Subcutaneous adipose tissue (tissue), 4 donors: ENCODE data around the gene RANBP3L. TPM values are rescaled to one million over a fixed set of nuclear protein-coding genes. Genes with fewer than 3 reads are reported as not detected.

ENCODE experiments used
- total RNA-seq, 4 donors: library from RNA; depleted of rRNA; stranded (reverse); fragments of >200 nt; gene quantifications; one replicate each; pipeline ENCODE4 v1.1.0, GENCODE V29; 2016
- TF ChIP-seq, protein P1 (sequence below): fragments of 450-650 bp; IDR thresholded peaks from one replicate; pipeline ENCODE4 v1.5.1; 2016; ENCODE audit warnings: low read depth, mild to moderate bottlenecking, control low read depth, antibody characterized with exemption, moderate library complexity

RANBP3L gene, protein sequence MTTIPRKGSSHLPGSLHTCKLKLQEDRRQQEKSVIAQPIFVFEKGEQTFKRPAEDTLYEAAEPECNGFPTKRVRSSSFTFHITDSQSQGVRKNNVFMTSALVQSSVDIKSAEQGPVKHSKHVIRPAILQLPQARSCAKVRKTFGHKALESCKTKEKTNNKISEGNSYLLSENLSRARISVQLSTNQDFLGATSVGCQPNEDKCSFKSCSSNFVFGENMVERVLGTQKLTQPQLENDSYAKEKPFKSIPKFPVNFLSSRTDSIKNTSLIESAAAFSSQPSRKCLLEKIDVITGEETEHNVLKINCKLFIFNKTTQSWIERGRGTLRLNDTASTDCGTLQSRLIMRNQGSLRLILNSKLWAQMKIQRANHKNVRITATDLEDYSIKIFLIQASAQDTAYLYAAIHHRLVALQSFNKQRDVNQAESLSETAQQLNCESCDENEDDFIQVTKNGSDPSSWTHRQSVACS
- total RNA-seq = 10 to 100 TPM in 1 of 4 donors, 1 to 10 TPM in 3; 4.2 to 17.4 (median 6.9) TPM

DNA sequence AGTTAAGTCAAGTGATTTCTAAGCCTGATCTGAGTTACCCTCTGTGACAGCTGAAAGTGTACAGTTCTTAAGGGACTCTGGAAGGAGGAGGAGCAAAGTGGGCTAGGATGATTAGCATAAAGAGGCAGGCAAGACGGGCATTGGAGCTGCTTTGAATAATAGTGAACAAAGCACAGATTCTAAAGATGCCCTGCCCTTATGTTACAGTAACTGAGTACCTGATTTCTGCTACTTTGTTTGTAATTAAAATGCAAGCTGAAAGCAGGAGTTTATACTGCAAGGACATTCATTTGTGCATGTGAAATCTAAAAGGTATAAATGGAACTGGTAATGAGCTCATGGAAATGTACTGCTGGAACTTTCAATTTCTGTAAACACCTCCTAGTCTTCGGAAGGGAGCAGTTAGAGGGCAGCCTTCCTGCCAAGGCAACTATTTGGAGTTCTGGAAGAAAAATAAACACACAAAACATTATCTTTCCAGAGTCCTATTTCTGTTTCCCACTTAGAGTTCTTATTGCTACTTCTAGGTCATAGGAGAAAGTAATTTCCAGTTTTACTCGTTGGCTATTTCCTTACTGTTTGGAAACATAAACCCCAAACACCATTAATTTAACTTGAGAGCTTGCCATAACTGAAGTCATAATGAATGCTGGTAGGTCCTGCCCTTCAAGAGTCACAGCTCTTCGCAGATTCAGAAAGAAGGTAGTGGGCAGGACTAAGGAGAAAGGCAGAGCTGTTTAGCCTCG is at the start of gene RANBP3L:
TSS of gene RANBP3L (minus strand) at position 45 of the 746 bp plus-strand sequence. CDS start 486 bp downstream, outside the sequence.
- TF ChIP-seq, protein P1, sequence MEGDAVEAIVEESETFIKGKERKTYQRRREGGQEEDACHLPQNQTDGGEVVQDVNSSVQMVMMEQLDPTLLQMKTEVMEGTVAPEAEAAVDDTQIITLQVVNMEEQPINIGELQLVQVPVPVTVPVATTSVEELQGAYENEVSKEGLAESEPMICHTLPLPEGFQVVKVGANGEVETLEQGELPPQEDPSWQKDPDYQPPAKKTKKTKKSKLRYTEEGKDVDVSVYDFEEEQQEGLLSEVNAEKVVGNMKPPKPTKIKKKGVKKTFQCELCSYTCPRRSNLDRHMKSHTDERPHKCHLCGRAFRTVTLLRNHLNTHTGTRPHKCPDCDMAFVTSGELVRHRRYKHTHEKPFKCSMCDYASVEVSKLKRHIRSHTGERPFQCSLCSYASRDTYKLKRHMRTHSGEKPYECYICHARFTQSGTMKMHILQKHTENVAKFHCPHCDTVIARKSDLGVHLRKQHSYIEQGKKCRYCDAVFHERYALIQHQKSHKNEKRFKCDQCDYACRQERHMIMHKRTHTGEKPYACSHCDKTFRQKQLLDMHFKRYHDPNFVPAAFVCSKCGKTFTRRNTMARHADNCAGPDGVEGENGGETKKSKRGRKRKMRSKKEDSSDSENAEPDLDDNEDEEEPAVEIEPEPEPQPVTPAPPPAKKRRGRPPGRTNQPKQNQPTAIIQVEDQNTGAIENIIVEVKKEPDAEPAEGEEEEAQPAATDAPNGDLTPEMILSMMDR = no peak

DNA sequence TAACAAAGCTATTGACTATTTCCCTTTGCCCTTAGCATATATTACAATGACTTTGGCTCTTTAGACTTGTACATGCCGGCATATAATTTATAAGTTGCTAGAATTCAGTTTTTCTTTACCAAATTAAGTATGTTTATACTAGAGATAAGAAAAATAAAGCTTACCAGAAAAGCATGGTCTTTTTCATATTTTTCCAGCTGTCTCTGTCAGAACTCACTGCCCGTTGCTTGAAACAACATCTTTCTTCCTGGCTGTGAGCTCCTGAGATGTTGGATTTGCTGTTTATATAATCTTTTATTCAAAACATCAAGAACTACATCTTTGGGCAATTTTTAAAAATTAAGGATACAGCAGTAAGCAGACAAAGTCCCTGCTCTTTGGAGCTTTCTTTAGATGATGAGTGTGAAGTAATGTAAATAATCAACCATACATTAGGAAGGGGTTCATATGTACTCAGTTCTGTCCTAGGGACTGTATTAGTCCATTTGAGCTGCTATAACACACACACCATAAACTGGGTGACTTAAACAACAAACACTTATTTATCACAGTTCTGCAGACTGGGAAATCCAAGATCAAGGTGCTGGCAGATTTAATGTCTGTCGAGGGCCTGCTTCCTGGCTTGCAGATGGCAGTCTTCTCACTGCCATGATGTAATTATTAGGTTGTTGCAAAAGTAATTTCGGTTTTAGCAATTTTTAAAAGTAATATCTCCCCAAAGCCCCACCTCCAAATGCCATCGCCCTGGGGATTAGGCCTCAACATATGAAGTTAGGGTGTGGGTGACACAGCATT is 45.4 kb upstream of the RANBP3L start:
- TF ChIP-seq, protein P1 = no peak

- TF ChIP-seq, protein P1 = no peak
These were observed 43.2 kb upstream of the RANBP3L start for GRCh38 chr5:36344899-36345298.

DNA sequence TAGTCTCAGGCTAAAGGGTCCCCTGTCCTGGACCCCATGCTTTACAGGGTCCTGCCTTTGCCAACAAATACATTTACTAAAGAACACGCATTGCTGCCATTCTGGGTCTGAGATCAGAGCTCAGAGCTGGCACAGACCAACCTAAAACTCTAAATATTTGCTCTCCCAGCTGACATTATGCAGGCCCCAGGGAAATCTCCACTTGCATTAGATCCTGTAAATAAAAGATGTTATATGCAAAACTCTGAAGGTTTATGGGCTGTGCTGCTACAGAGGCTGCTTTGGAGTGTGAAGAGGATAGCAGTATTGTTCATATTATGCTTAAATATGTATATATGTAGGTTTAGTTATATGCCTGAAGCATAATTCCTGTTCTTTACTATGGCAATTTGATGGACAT is 35.9 kb upstream of the RANBP3L start:
- TF ChIP-seq, protein P1 = no peak

DNA sequence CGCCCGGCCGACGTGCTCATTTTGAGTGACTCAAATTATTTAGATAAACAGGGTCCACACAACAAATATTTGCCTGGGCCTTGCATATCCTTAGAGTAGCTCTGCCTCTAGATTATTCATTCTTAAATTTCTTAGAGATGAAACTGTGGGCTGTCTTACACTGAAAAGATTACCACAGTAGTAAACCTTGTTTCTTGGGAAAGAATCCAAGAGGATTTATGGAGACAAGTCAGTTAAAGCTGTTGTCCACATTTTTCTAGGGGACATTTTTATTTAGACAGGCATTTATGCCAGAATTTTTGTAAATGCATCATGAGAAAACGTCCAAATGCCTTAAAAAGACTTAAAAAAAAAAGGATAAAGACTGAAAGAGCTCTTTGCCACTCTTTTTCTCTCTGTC is 32.6 kb upstream of the RANBP3L start:
- TF ChIP-seq, protein P1 = no peak

GRCh38 chr5:36325196-36325595 is 23.5 kb upstream of the RANBP3L start:
- TF ChIP-seq, protein P1 = no peak
